A673 (cell line): ENCODE data around the gene THG1L. TPM values are rescaled to one million over a fixed set of nuclear protein-coding genes. Genes with fewer than 3 reads are reported as not detected.
"Not testable (repeated sequence)": the region's sequence is repeated elsewhere in the genome, so short reads cannot be mapped to it uniquely, and the experiment has no call there.

ENCODE experiments used
- BruUV-seq: library from RNA; stranded (reverse); fragments of 400-500 nt; replicated peaks from 2 replicates; lab custom pipeline; 2021; lab: Mats Ljungman, UMichigan
- CTCF ChIA-PET: fragments of 300-600 bp; sonication (Branson Sonifier 250); formaldehyde crosslinking; loops from one replicate; lab custom pipeline; 2022; ENCODE audit warnings: antibody characterized with exemption; lab: Charles Lee
- POLR2A ChIA-PET: fragments of 300-600 bp; sonication (Branson Sonifier 250); formaldehyde crosslinking; loops from one replicate; lab custom pipeline; 2022; ENCODE audit warnings: antibody characterized with exemption; ENCODE audit not compliant: low non-redundant PET; lab: Charles Lee
- DNase-seq: peaks from one replicate; pipeline ENCODE4 v3.0.0-alpha.2; 2015; ENCODE audit warnings: low spot score
- H3K27ac ChIP-seq: fragments of 200-600 bp; sonication (generic); 2 replicates; pipeline ENCODE4 v1.5.1; 2016; ENCODE audit warnings: mixed run types, low read depth, mild to moderate bottlenecking, mixed read lengths, antibody characterized with exemption, low read length; ENCODE audit not compliant: poor library complexity, severe bottlenecking
- H3K27me3 ChIP-seq: fragments of 200-600 bp; sonication (generic); replicated peaks from 2 replicates; pipeline ENCODE4 v1.6.1; 2017; ENCODE audit warnings: mixed run types, low read depth, mild to moderate bottlenecking, mixed read lengths, antibody characterized with exemption, low read length; ENCODE audit not compliant: insufficient read depth, poor library complexity
- H3K36me3 ChIP-seq: fragments of 200-600 bp; sonication (generic); 2 replicates; pipeline ENCODE4 v1.6.1; 2016; ENCODE audit warnings: mixed run types, mild to moderate bottlenecking, mixed read lengths, antibody characterized with exemption, low read length; ENCODE audit not compliant: insufficient read depth, poor library complexity, severe bottlenecking
- H3K4me1 ChIP-seq: fragments of 200-600 bp; sonication (generic); 2 replicates; pipeline ENCODE4 v1.6.1; 2017; ENCODE audit warnings: mixed run types, mild to moderate bottlenecking, mixed read lengths, antibody characterized with exemption, low read length; ENCODE audit not compliant: insufficient read depth, poor library complexity, severe bottlenecking
- H3K4me3 ChIP-seq: fragments of 200-600 bp; sonication (generic); 2 replicates; pipeline ENCODE4 v1.5.1; 2016; ENCODE audit warnings: low read depth, mixed run types, mild to moderate bottlenecking, mixed read lengths, low read length; ENCODE audit not compliant: poor library complexity, severe bottlenecking
- H3K9me3 ChIP-seq: fragments of 200-600 bp; sonication (generic); 2 replicates; pipeline ENCODE4 v1.6.1; 2016; ENCODE audit warnings: mixed run types, low read depth, mild to moderate bottlenecking, mixed read lengths, antibody characterized with exemption, low read length; ENCODE audit not compliant: poor library complexity, severe bottlenecking
- EZH2 ChIP-seq: fragments of 200-600 bp; sonication (generic); IDR thresholded peaks from 2 replicates; pipeline ENCODE4 v1.6.1; 2017; ENCODE audit warnings: borderline replicate concordance, low read depth, mild to moderate bottlenecking, mixed read lengths, antibody characterized with exemption, low read length; ENCODE audit not compliant: poor library complexity, severe bottlenecking
- intact Hi-C: fragments of 100-400 bp; cut with micrococcal nuclease; formaldehyde crosslinking; loops from one replicate; pipeline ENCODE4 v1.10.0; 2022; ENCODE audit not compliant: unreplicated experiment
- total RNA-seq: library from RNA; stranded (reverse); gene quantifications from 2 replicates; pipeline ENCODE4 v1.2.3, GENCODE V29; 2021
- TF ChIP-seq, protein P1 (sequence below): fragments of 300-800, 200-600 bp; sonication (generic); conservative IDR thresholded peaks from 2 replicates; pipeline ENCODE4 v1.5.1; 2017; ENCODE audit warnings: low read depth, mild to moderate bottlenecking, antibody characterized with exemption, low read length, moderate library complexity, mixed read lengths

THG1L gene
- total RNA-seq, 1 experiment from 2014 or later = 11.8 TPM

DNA sequence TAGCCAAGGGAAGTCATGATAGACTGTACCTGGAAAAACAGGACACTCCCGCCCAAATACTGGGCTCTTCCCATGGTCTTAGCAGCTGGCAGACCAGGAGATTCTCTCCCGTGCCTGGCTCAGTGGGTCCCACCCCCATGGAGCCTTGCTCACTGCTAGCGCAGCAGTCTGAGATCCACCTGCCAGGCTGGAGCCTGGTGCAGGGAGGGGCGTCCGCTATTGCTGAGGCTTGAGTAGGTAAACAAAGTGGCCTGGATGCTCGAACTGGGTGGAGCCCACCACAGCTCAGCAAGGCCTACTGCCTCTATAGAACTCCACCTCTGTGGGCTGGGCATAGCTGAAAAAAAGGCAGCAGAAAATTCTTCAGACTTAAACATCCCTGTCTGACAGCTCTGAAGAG is 10.1 kb upstream of the THG1L start:
- no peaks in the 10 kb centered on the region for H3K27me3 ChIP-seq
- ChIA-PET CTCF (no interaction called here), POLR2A (no interaction called here)
- no peaks in the 10 kb centered on the region for H3K9me3 ChIP-seq
- no peak overlapping the region for H3K27ac ChIP-seq
- no peaks in the 10 kb centered on the region for H3K4me1 ChIP-seq
- no peak for TF ChIP-seq EZH2
- TF ChIP-seq, protein P1, sequence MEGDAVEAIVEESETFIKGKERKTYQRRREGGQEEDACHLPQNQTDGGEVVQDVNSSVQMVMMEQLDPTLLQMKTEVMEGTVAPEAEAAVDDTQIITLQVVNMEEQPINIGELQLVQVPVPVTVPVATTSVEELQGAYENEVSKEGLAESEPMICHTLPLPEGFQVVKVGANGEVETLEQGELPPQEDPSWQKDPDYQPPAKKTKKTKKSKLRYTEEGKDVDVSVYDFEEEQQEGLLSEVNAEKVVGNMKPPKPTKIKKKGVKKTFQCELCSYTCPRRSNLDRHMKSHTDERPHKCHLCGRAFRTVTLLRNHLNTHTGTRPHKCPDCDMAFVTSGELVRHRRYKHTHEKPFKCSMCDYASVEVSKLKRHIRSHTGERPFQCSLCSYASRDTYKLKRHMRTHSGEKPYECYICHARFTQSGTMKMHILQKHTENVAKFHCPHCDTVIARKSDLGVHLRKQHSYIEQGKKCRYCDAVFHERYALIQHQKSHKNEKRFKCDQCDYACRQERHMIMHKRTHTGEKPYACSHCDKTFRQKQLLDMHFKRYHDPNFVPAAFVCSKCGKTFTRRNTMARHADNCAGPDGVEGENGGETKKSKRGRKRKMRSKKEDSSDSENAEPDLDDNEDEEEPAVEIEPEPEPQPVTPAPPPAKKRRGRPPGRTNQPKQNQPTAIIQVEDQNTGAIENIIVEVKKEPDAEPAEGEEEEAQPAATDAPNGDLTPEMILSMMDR = no peak
- no peak overlapping the region for H3K4me3 ChIP-seq
- intact Hi-C loops = no loop called here
- no TSS peak for BruUV-seq
- H3K36me3 ChIP-seq = no peaks in the 10 kb centered on the region
- no peak for DNase-seq

DNA sequence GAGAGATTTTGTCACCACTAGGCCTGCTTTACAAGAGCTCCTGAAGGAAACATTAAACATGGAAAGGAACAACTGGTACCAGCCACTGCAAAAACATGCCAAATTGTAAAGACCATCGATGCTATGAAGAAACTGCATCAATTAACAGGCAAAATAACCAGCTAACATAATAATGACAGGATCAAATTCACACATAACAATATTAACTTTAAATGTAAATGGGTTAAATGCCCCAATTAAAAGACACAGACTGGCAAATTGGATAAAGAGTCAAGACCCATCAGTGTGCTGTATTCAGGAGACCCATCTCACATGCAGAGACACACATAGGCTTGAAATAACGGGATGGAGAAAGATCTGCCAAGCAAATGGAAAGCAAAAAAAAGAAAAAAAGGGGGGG is 8.3 kb upstream of the THG1L start:
- H3K4me1 ChIP-seq, BruUV-seq, CTCF ChIA-PET, POLR2A ChIA-PET, H3K36me3 ChIP-seq, intact Hi-C loops, H3K9me3 ChIP-seq, H3K27me3 ChIP-seq, DNase-seq, H3K27ac ChIP-seq, H3K4me3 ChIP-seq: not testable (repeated sequence)

DNA sequence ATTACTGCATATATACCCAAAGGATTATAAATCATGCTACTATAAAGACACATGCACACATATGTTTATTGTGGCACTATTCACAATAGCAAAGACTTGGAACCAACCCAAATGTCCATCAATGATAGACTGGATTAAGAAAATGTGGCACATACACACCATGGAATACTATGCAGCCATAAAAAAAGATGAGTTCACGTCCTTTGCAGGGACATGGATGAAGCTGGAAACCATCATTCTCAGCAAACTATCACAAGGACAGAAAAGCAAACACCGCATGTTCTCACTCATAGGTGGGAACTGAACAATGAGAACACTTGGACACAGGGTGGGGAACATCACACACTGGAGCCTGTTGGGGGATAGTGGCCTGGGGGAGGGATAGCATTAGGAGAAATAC is 4.6 kb upstream of the THG1L start:
- H3K36me3 ChIP-seq, H3K4me3 ChIP-seq, H3K9me3 ChIP-seq, DNase-seq, H3K4me1 ChIP-seq, BruUV-seq, CTCF ChIA-PET, intact Hi-C loops, H3K27ac ChIP-seq, POLR2A ChIA-PET, H3K27me3 ChIP-seq: not testable (repeated sequence)

DNA sequence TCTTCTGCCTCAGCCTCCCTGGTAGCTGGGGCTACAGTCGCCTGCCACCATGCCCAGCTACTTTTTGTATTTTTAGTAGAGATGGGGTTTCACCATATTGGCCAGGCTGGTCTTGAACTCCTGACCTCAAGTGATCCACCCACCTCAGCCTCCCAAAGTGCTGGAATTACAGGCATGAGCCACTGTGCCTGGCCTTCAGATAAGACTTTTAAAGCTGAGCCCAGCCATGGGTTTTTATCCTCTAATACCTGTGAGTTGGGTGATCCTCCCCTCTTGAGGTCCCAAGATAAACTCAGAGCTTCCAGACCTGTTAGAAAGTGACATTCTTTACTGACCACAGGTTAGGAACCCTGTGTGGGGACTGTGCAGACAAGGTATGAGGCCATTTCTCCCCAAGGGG is 3.4 kb upstream of the THG1L start:
- DNase-seq, intact Hi-C loops, H3K4me1 ChIP-seq, POLR2A ChIA-PET, H3K27me3 ChIP-seq, H3K9me3 ChIP-seq, H3K27ac ChIP-seq, CTCF ChIA-PET, H3K4me3 ChIP-seq, H3K36me3 ChIP-seq, BruUV-seq: not testable (repeated sequence)

DNA sequence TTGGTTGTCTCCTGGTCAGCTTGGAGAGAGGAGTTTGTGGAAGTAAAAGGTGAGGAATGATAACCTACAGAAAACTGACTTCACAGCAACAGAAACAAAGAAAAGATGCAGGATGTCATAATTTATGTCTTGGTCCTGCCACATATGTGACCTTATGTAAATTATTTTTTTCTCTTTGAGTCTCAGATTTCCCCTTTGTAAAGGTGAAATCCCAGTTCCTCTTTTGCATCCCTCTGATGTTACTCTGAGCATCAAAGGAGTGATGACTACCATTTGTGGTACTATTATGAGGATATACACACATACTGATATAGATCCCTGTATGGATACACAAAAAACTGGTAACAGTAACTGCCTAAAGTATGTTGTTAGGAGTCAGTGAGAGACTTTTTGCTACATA is 1.4 kb upstream of the THG1L start:
- H3K9me3 ChIP-seq = no peaks in the 10 kb centered on the region
- intact Hi-C loops = no loop called here
- TF ChIP-seq, protein P1 = no peak
- CTCF ChIA-PET = no interaction called here
- no peak overlapping the region for H3K4me3 ChIP-seq
- POLR2A ChIA-PET = no interaction called here
- H3K27ac ChIP-seq = no peak overlapping the region
- H3K4me1 ChIP-seq = peaks cover 4% of the 10 kb centered on the region
- H3K36me3 ChIP-seq = no peaks in the 10 kb centered on the region
- no peaks in the 10 kb centered on the region for H3K27me3 ChIP-seq
- no peak for DNase-seq
- no TSS peak for BruUV-seq
